Endothelial cell of umbilical vein (primary cell): ENCODE data around the gene IQCN. TPM values are rescaled to one million over a fixed set of nuclear protein-coding genes. Genes with fewer than 3 reads are reported as not detected.

Experiments used
- BruUV-seq: library from RNA; stranded (reverse); fragments of 400-500 nt; replicated peaks from 2 replicates; lab custom pipeline; 2021; lab: Mats Ljungman, UMichigan
- CTCF ChIA-PET: fragments of 300-600, 350-600 bp; sonication (Branson Sonifier 250); formaldehyde crosslinking; loops from one replicate; lab custom pipeline; 2021; ENCODE audit warnings: antibody characterized with exemption, inconsistent platforms; lab: Charles Lee
- POLR2A ChIA-PET: fragments of 300-600, 350-600 bp; sonication (Branson Sonifier 250); formaldehyde crosslinking; loops from one replicate; lab custom pipeline; 2021; ENCODE audit warnings: antibody characterized with exemption, inconsistent platforms; lab: Charles Lee
- DNase-seq: peaks from one replicate; pipeline ENCODE4 v3.0.0-alpha.2; 2011; ENCODE audit warnings: low read depth, low spot score
- FAIRE-seq: peaks from 2 replicates; lab custom pipeline; 2011; peaks lifted over from hg19 to GRCh38; lab: Jason Lieb, UNC
- H2AFZ ChIP-seq: 2 replicates; pipeline ENCODE4 v1.6.0; 2012; ENCODE audit warnings: low read depth, low read length, control low read depth, inconsistent platforms
- H3K27ac ChIP-seq: 2 replicates; pipeline ENCODE4 v1.5.1; 2011; ENCODE audit warnings: low read depth, mild to moderate bottlenecking, control low read depth, low read length, moderate library complexity; ENCODE audit not compliant: insufficient read depth
- H3K27me3 ChIP-seq, 2 experiments: 2 replicates each; pipeline versions ENCODE4 v1.6.0 to v1.6.1; 2011; ENCODE audit warnings: low read length in 2 of 2, mixed read lengths in 1 of 2; ENCODE audit not compliant: control insufficient read depth in 2 of 2, insufficient read depth in 2 of 2
- H3K36me3 ChIP-seq, 2 experiments: 2 replicates in 1 of 2; 3 replicates in 1 of 2; pipeline ENCODE4 v1.5.1; 2011; ENCODE audit warnings: low read length in 2 of 2, mild to moderate bottlenecking in 1 of 2, moderate library complexity in 1 of 2; ENCODE audit not compliant: control insufficient read depth in 2 of 2, insufficient read depth in 2 of 2; ENCODE audit errors: extremely low read depth in 1 of 2
- H3K4me1 ChIP-seq: 3 replicates; pipeline ENCODE4 v1.5.1; 2011; ENCODE audit warnings: mild to moderate bottlenecking, low read length; ENCODE audit not compliant: control insufficient read depth, insufficient read depth; ENCODE audit errors: extremely low read depth
- H3K4me2 ChIP-seq: 2 replicates; pipeline ENCODE4 v1.6.1; 2011; ENCODE audit warnings: low read length, control low read depth, mixed read lengths; ENCODE audit not compliant: insufficient read depth
- H3K4me3 ChIP-seq, 3 experiments: fragments of 200-600 bp in 1 of 3; sonication (generic), shearing (Covaris generic) in 1 of 3; replicated peaks in 1 of 3; 2 replicates each; pipeline ENCODE4 v1.5.1; 2011 to 2016; ENCODE audit warnings: control low read depth in 3 of 3, low read length in 3 of 3, mild to moderate bottlenecking in 2 of 3, inconsistent platforms in 1 of 3, low read depth in 1 of 3, moderate library complexity in 1 of 3; ENCODE audit not compliant: insufficient read depth in 1 of 3
- H3K79me2 ChIP-seq: 2 replicates; pipeline ENCODE4 v1.6.0; 2012; ENCODE audit warnings: low read length, inconsistent platforms; ENCODE audit not compliant: control insufficient read depth, insufficient read depth
- H3K9ac ChIP-seq: replicated peaks from 2 replicates; pipeline ENCODE3; 2011; ENCODE audit warnings: low read length, control low read depth; ENCODE audit not compliant: insufficient read depth; ENCODE audit errors: extremely low read depth
- H3K9me1 ChIP-seq: replicated peaks from 3 replicates; pipeline ENCODE4 v1.6.0; 2011; ENCODE audit warnings: mild to moderate bottlenecking, low read length; ENCODE audit not compliant: control insufficient read depth, insufficient read depth; ENCODE audit errors: extremely low read depth
- H3K9me3 ChIP-seq: replicated peaks from 2 replicates; pipeline ENCODE4 v1.5.1; 2012; ENCODE audit warnings: low read length, inconsistent platforms; ENCODE audit not compliant: control insufficient read depth, insufficient read depth
- H4K20me1 ChIP-seq: replicated peaks from 2 replicates; pipeline ENCODE3; 2011; ENCODE audit warnings: mild to moderate bottlenecking, low read length; ENCODE audit not compliant: control insufficient read depth, insufficient read depth; ENCODE audit errors: extremely low read depth
- EZH2 ChIP-seq: IDR thresholded peaks from 2 replicates; pipeline ENCODE4 v1.6.1; 2012; ENCODE audit warnings: borderline replicate concordance, low read depth, mild to moderate bottlenecking, moderate library complexity, low read length, inconsistent platforms; ENCODE audit not compliant: severe bottlenecking
- FOS ChIP-seq: IDR thresholded peaks from 2 replicates; pipeline ENCODE4 v1.6.1; 2011; ENCODE audit warnings: mild to moderate bottlenecking, low read length, moderate library complexity, borderline replicate concordance; ENCODE audit not compliant: insufficient read depth
- GATA2 ChIP-seq: IDR thresholded peaks from 2 replicates; pipeline ENCODE4 v1.7.0; 2011; ENCODE audit warnings: low read depth, mild to moderate bottlenecking, moderate library complexity, mixed read lengths, low read length; ENCODE audit not compliant: insufficient read length, insufficient read depth
- JUN ChIP-seq: IDR thresholded peaks from 2 replicates; pipeline ENCODE4 v1.6.1; 2011; ENCODE audit warnings: borderline replicate concordance, low read depth; ENCODE audit not compliant: insufficient read length, insufficient read depth
- MYC ChIP-seq: IDR thresholded peaks from one replicate; pipeline ENCODE4 v1.6.1; 2011; ENCODE audit warnings: mild to moderate bottlenecking, low read depth, low read length
- POLR2A ChIP-seq: IDR thresholded peaks from 2 replicates; pipeline ENCODE4 v1.6.1; 2012; ENCODE audit warnings: low read depth, mild to moderate bottlenecking, control low read depth, low read length
- POLR2AphosphoS5 ChIP-seq: IDR thresholded peaks from 2 replicates; pipeline ENCODE4 v1.6.1; 2012; ENCODE audit warnings: low read depth, mild to moderate bottlenecking, control low read depth, low read length, moderate library complexity; ENCODE audit not compliant: insufficient read depth
- dilution Hi-C: fragments of 300-500 bp; cut with MboI; formaldehyde crosslinking; loops from one replicate; pipeline ENCODE4 v1.15.0; 2019; ENCODE audit warnings: low sequenced_read_pairs; ENCODE audit not compliant: extremely low pct_ligation_motif_present
- intact Hi-C: fragments of 100-400 bp; cut with micrococcal nuclease; formaldehyde crosslinking; loops from one replicate; pipeline ENCODE4 v1.10.0; 2022
- polyA plus RNA-seq, 4 experiments: library from polyadenylated mRNA; depleted of rRNA in 3 of 4; stranded (reverse) in 3 of 4; unstranded in 1 of 4; fragments of >200 nt; gene quantifications; 2 replicates each; pipeline versions ENCODE4 v1.2.1 to v1.2.3, GENCODE V29; 2011 to 2012; ENCODE audit warnings: missing spikeins in 1 of 4
- total RNA-seq: library from RNA; stranded (reverse); gene quantifications from 2 replicates; pipeline ENCODE4 v1.2.3, GENCODE V29; 2021
- TF ChIP-seq, protein P1 (sequence below): IDR thresholded peaks from 2 replicates; pipeline ENCODE4 v1.6.1; 2011; ENCODE audit not compliant: insufficient read depth, insufficient read length
- TF ChIP-seq, protein P2 (sequence below), 2 donors: IDR thresholded peaks; 1 replicate in 1 of 2; 2 replicates in 1 of 2; pipeline ENCODE4 v1.5.1; 2011; ENCODE audit warnings: low read length in 2 of 2, mild to moderate bottlenecking in 2 of 2, moderate library complexity in 2 of 2, control low read depth in 1 of 2, inconsistent platforms in 1 of 2, low read depth in 1 of 2; ENCODE audit not compliant: insufficient read depth in 1 of 2; ENCODE audit errors: extremely low read depth in 1 of 2

Gene IQCN
- total and polyA plus RNA-seq, 2 donors (not counting 3 experiments of a cell fraction or from before 2014, with no cell fraction given) = 1.5 to 3.0 TPM

DNA sequence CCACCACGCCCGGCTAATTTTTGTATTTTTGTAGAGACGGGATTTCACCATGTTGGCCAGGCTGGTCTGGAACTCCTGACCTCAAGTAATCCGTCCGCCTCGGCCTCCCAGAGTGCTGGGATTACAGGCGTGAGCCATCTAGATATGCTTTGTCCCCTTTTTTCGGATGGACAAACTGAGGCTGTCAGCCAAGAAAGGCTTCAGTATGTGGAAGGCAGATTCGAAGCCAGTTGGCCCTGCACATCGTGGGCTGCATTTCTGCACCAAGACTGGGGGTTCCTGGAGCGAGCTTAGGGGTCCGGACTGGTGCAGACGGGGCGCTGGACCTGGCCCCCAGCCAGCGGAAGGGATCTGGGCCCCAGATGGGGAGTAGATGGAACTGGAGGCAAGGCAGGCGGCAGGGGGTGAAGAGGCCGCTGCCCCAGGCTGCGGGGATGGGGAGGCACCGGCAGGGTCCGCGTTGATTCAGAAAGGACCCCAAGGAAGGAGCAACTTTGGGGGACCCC is 16.8 kb upstream of the IQCN start:
- H3K36me3 ChIP-seq = no peaks in the 10 kb centered on the region
- no peak overlapping the region for H3K9ac ChIP-seq
- H3K4me3 ChIP-seq = peak overlapping the region in 1 of 3 experiments; percentile 56
- H3K4me2 ChIP-seq = peak overlapping the region; percentile 44
- dilution Hi-C loops = no loop called here
- no TSS peak for BruUV-seq
- no peaks in the 10 kb centered on the region for H3K27me3 ChIP-seq
- no peak for FAIRE-seq
- H3K9me1 ChIP-seq = no peaks in the 10 kb centered on the region
- no peaks in the 10 kb centered on the region for H3K79me2 ChIP-seq
- intact Hi-C loops = no loop called here
- peak overlapping the region; percentile 94 for H2AFZ ChIP-seq
- H4K20me1 ChIP-seq = no peaks in the 10 kb centered on the region
- DNase-seq = no peak
- no peaks in the 10 kb centered on the region for H3K9me3 ChIP-seq
- POLR2A ChIA-PET = interaction anchor here (0.9 to 4.2 kb wide), 2 partner anchors 10 to 13 kb away, joined by 3 to 100 read pairs; partner anchors contain the start of gene JUND
- H3K27ac ChIP-seq = no peak overlapping the region
- TF ChIP-seq GATA2 (no peak), POLR2A (no peak), FOS (no peak), EZH2 (no peak), POLR2AphosphoS5 (no peak), MYC (no peak), JUN (no peak)
- TF ChIP-seq, protein P1, sequence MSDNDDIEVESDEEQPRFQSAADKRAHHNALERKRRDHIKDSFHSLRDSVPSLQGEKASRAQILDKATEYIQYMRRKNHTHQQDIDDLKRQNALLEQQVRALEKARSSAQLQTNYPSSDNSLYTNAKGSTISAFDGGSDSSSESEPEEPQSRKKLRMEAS = no peak
- TF ChIP-seq, protein P2, sequence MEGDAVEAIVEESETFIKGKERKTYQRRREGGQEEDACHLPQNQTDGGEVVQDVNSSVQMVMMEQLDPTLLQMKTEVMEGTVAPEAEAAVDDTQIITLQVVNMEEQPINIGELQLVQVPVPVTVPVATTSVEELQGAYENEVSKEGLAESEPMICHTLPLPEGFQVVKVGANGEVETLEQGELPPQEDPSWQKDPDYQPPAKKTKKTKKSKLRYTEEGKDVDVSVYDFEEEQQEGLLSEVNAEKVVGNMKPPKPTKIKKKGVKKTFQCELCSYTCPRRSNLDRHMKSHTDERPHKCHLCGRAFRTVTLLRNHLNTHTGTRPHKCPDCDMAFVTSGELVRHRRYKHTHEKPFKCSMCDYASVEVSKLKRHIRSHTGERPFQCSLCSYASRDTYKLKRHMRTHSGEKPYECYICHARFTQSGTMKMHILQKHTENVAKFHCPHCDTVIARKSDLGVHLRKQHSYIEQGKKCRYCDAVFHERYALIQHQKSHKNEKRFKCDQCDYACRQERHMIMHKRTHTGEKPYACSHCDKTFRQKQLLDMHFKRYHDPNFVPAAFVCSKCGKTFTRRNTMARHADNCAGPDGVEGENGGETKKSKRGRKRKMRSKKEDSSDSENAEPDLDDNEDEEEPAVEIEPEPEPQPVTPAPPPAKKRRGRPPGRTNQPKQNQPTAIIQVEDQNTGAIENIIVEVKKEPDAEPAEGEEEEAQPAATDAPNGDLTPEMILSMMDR (IDR thresholded peaks at IDR 0.05; ENCODE audit: extremely low read depth in 1 of 2, insufficient read depth in 1 of 2, low read depth in 1 of 2, low read length in 2 of 2) = no peak
- H3K4me1 ChIP-seq = peaks cover 16% of the 10 kb centered on the region
- CTCF ChIA-PET = interaction anchor here (1.4 to 3.8 kb wide), 3 partner anchors 10 to 37 kb away, joined by 5 to 64 read pairs (median 21); partner anchors contain the start of gene JUND
